Panc1 (cell line): ENCODE results near the gene ZNF691. TPM values are rescaled to one million over a fixed set of nuclear protein-coding genes. Genes with fewer than 3 reads are reported as not detected.

Experiments used
- ATAC-seq: fragments of 200-7000 bp; cut with Tn5 transposase; 2 replicates; pipeline ENCODE4 v1.9.1; 2020; ENCODE audit warnings: mild to moderate bottlenecking, moderate library complexity
- BruUV-seq: library from RNA; stranded (reverse); fragments of 400-500 nt; replicated peaks from 2 replicates; lab custom pipeline; 2021; lab: Mats Ljungman, UMichigan
- CTCF ChIA-PET: fragments of 300-600 bp; sonication (Branson Sonifier 250); formaldehyde crosslinking; loops from one replicate; lab custom pipeline; 2022; ENCODE audit warnings: antibody characterized with exemption; lab: Charles Lee
- POLR2A ChIA-PET: fragments of 300-600 bp; sonication (Branson Sonifier 250); formaldehyde crosslinking; loops from one replicate; lab custom pipeline; 2022; ENCODE audit warnings: antibody characterized with exemption; lab: Charles Lee
- DNase-seq: peaks from one replicate; pipeline ENCODE4 v3.0.0-alpha.2; 2010; ENCODE audit warnings: low read depth, low spot score
- H3K27ac ChIP-seq: 2 replicates; pipeline ENCODE4 v1.5.1; 2011; ENCODE audit warnings: mild to moderate bottlenecking, low read length, inconsistent platforms
- H3K27me3 ChIP-seq: fragments of 200-500 bp; sonication (Bioruptor generic); 2 replicates; pipeline ENCODE4 v1.6.0; 2014; ENCODE audit warnings: low read length, inconsistent platforms; ENCODE audit not compliant: control insufficient read depth, insufficient read depth
- H3K36me3 ChIP-seq: fragments of 200-500 bp; sonication (Bioruptor generic); 2 replicates; pipeline ENCODE4 v1.5.1; 2014; ENCODE audit warnings: inconsistent platforms, mild to moderate bottlenecking, low read length, moderate library complexity; ENCODE audit not compliant: control insufficient read depth, insufficient read depth
- H3K4me1 ChIP-seq: 2 replicates; pipeline ENCODE4 v1.5.1; 2011; ENCODE audit warnings: inconsistent platforms, mild to moderate bottlenecking, low read length, moderate library complexity; ENCODE audit not compliant: control insufficient read depth, insufficient read depth
- H3K4me3 ChIP-seq, 2 experiments: 2 replicates each; pipeline ENCODE4 v1.5.1; 2011 to 2012; ENCODE audit warnings: low read depth in 2 of 2, low read length in 2 of 2, mild to moderate bottlenecking in 2 of 2, inconsistent platforms in 1 of 2, moderate library complexity in 1 of 2
- H3K9me3 ChIP-seq: fragments of 200-500 bp; sonication (Bioruptor generic); 2 replicates; pipeline ENCODE4 v1.5.1; 2014; ENCODE audit warnings: low read depth, mild to moderate bottlenecking, inconsistent platforms, low read length, moderate library complexity; ENCODE audit not compliant: control insufficient read depth, insufficient read depth
- CTCF ChIP-seq: fragments of 450-650 bp; IDR thresholded peaks from 2 replicates; pipeline ENCODE4 v1.5.1; 2017; ENCODE audit warnings: mild to moderate bottlenecking
- POLR2AphosphoS5 ChIP-seq: IDR thresholded peaks from 2 replicates; pipeline ENCODE4 v1.6.1; 2012; ENCODE audit warnings: mild to moderate bottlenecking, low read depth, low read length, moderate library complexity
- REST ChIP-seq, 2 experiments: IDR thresholded peaks; 2 replicates each; pipeline ENCODE4 v1.6.1; 2011 to 2012; ENCODE audit warnings: low read depth in 2 of 2, control low read depth in 1 of 2, low read length in 1 of 2, mild to moderate bottlenecking in 1 of 2, moderate library complexity in 1 of 2; ENCODE audit not compliant: insufficient read depth in 1 of 2
- SIN3A ChIP-seq: IDR thresholded peaks from 2 replicates; pipeline ENCODE4 v1.6.1; 2012; ENCODE audit warnings: low read depth, mild to moderate bottlenecking, low read length, moderate library complexity, borderline replicate concordance; ENCODE audit not compliant: insufficient read depth
- TCF7L2 ChIP-seq: IDR thresholded peaks from 2 replicates; pipeline ENCODE4 v1.6.1; 2011; ENCODE audit warnings: mild to moderate bottlenecking, low read depth, low read length, inconsistent platforms
- in situ Hi-C: cut with HindIII; loops from 2 replicates; pipeline ENCODE4 v1.10.0; 2016; ENCODE audit warnings: low sequenced_read_pairs, low pct_unique_long_range_greater_than_20kb
- intact Hi-C: fragments of 100-400 bp; cut with micrococcal nuclease; formaldehyde crosslinking; loops from one replicate; pipeline ENCODE4 v1.10.0; 2022; ENCODE audit not compliant: unreplicated experiment
- total RNA-seq: library from RNA; stranded (reverse); gene quantifications from one replicate; pipeline ENCODE4 v1.2.1, GENCODE V29; 2021; ENCODE audit not compliant: unreplicated experiment

ZNF691 gene
- total RNA-seq, 1 experiment from 2014 or later, result 9.9 TPM

GRCh38 chr1:42825036-42825851 is 21.2 kb upstream of the ZNF691 start:
- in situ Hi-C loops (no loop called here), intact Hi-C loops (no loop called here)
- no TSS peak for BruUV-seq
- H3K36me3 ChIP-seq, result no peaks in the 10 kb centered on the region
- TF ChIP-seq POLR2AphosphoS5 (no peak; the same call in 1 of the 2 replicates), CTCF (no peak), SIN3A (no peak), TCF7L2 (no peak), REST (IDR thresholded peaks at IDR 0.05; ENCODE audit: insufficient read depth in 1 of 2, low read depth in 2 of 2, low read length in 1 of 2) (no peak)
- no peaks in the 10 kb centered on the region for H3K4me1 ChIP-seq
- H3K27me3 ChIP-seq, result no peaks in the 10 kb centered on the region
- no peak overlapping the region for H3K27ac ChIP-seq
- ChIA-PET CTCF (no interaction called here), POLR2A (no interaction called here)
- H3K4me3 ChIP-seq, result no peak overlapping the region
- no peaks in the 10 kb centered on the region for H3K9me3 ChIP-seq
- ATAC-seq (no peak), DNase-seq (no peak)

DNA sequence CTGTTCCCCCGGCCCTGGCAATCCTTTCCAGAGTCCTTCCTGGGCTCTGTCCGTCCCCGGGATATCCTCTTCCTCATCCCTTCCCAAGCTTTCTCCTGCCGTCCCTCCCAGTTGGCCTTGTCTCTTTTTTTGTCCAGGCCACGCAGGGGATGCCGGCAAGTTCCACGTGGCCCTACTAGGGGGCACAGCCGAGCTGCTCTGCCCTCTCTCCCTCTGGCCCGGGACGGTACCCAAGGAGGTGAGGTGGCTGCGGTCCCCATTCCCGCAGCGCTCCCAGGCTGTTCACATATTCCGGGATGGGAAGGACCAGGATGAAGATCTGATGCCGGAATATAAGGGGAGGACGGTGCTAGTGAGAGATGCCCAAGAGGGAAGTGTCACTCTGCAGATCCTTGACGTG is 15.8 kb upstream of the ZNF691 start:
- H3K4me1 ChIP-seq, result no peaks in the 10 kb centered on the region
- no peaks in the 10 kb centered on the region for H3K36me3 ChIP-seq
- POLR2A ChIA-PET, result no interaction called here
- BruUV-seq, result no TSS peak
- H3K4me3 ChIP-seq, result no peak overlapping the region
- intact Hi-C loops, result no loop called here
- no peak overlapping the region for H3K27ac ChIP-seq
- TF ChIP-seq POLR2AphosphoS5 (no peak), CTCF (no peak), SIN3A (no peak), REST (IDR thresholded peaks at IDR 0.05; ENCODE audit: insufficient read depth in 1 of 2, low read depth in 2 of 2, low read length in 1 of 2) (no peak), TCF7L2 (no peak)
- in situ Hi-C loops, result no loop called here
- no peaks in the 10 kb centered on the region for H3K9me3 ChIP-seq
- no peaks in the 10 kb centered on the region for H3K27me3 ChIP-seq
- ATAC-seq (no peak; the same call in 1 of the 2 replicates), DNase-seq (no peak)
- CTCF ChIA-PET, result no interaction called here
